Endodermal cell (in vitro differentiated cells): ENCODE results near the gene UBASH3A. TPM values are rescaled to one million over a fixed set of nuclear protein-coding genes. Genes with fewer than 3 reads are reported as not detected.

Experiments used
- DNase-seq: peaks from one replicate; pipeline ENCODE4 v3.0.0-alpha.2; 2017
- H3K27ac ChIP-seq: 2 replicates; pipeline ENCODE4 v1.5.1; 2013; ENCODE audit warnings: mild to moderate bottlenecking, low read depth, low read length, moderate library complexity
- H3K27me3 ChIP-seq: 2 replicates; pipeline ENCODE4 v1.6.1; 2013; ENCODE audit warnings: mild to moderate bottlenecking, low read length, moderate library complexity; ENCODE audit not compliant: insufficient read depth, control insufficient read depth, poor library complexity, severe bottlenecking
- H3K36me3 ChIP-seq: 2 replicates; pipeline ENCODE4 v1.7.0; 2013; ENCODE audit warnings: mild to moderate bottlenecking, low read length, moderate library complexity; ENCODE audit not compliant: control insufficient read depth, insufficient read depth
- H3K4me1 ChIP-seq: one replicate; pipeline ENCODE4 v1.7.0; 2013; ENCODE audit warnings: low read length; ENCODE audit not compliant: control insufficient read depth, insufficient read depth
- H3K4me3 ChIP-seq: 2 replicates; pipeline ENCODE4 v1.5.1; 2013; ENCODE audit warnings: mild to moderate bottlenecking, low read length, moderate library complexity
- H3K9ac ChIP-seq: 2 replicates; pipeline ENCODE4 v1.6.1; 2013; ENCODE audit warnings: mild to moderate bottlenecking, low read length, moderate library complexity; ENCODE audit not compliant: poor library complexity, severe bottlenecking; ENCODE audit errors: extremely low read depth
- H3K9me3 ChIP-seq: 2 replicates; pipeline ENCODE4 v1.6.1; 2013; ENCODE audit warnings: mild to moderate bottlenecking, low read length, moderate library complexity; ENCODE audit not compliant: control insufficient read depth
- H3K27ac Mint-ChIP-seq: 2 replicates; pipeline ENCODE4 v1.8.0; 2020; ENCODE audit warnings: mixed read lengths
- H3K27me3 Mint-ChIP-seq: 2 replicates; pipeline ENCODE4 v1.8.0; 2021; ENCODE audit warnings: mild to moderate bottlenecking, mixed read lengths; ENCODE audit not compliant: insufficient read depth
- H3K36me3 Mint-ChIP-seq: 2 replicates; pipeline ENCODE4 v1.8.0; 2020; ENCODE audit warnings: low read depth, mixed read lengths
- H3K4me1 Mint-ChIP-seq: 2 replicates; pipeline ENCODE4 v1.8.0; 2020; ENCODE audit warnings: mixed read lengths
- H3K4me3 Mint-ChIP-seq: 2 replicates; pipeline ENCODE4 v1.8.0; 2020; ENCODE audit warnings: mild to moderate bottlenecking, moderate library complexity, mixed read lengths
- H3K9me3 Mint-ChIP-seq: 2 replicates; pipeline ENCODE4 v1.8.0; 2020; ENCODE audit warnings: mild to moderate bottlenecking, mixed read lengths
- CTCF ChIP-seq: fragments of 200-600 bp; sonication (generic); conservative IDR thresholded peaks from 2 replicates; pipeline ENCODE4 v1.5.0; 2021; ENCODE audit warnings: antibody characterized with exemption, mild to moderate bottlenecking
- WGBS, 2 experiments: methylation state at CpG; one replicate each; pipeline versions ENCODE4 v1.1.5 to v1.1.7; 2013; ENCODE audit warnings: missing lambda C conversion rate in 2 of 2, mixed read lengths in 1 of 2; ENCODE audit not compliant: insufficient coverage in 1 of 2, insufficient read length in 1 of 2; 5-methylcytosine and 5-hydroxymethylcytosine counted together
- total RNA-seq, 2 donors: library from RNA; stranded (reverse); fragmentation: NEBNext Ultra II Directional in 1 of 2; extraction: Animal tissue kit (Norgen Biotek cat#: 25700) in 1 of 2; gene quantifications; 2 replicates in 1 of 2; 3 replicates in 1 of 2; pipeline ENCODE4 v1.2.1, GENCODE V29; 2021

UBASH3A gene
- total RNA-seq, 2 donors from 2014 or later: not detected

GRCh38 chr21:42421018-42421793, 17.5 kb downstream of the UBASH3A start:
- 78 to 86% methylated on average over 2 to 3 of the region's 3 CpGs for WGBS, 2 experiments
- peaks cover 3% of the 10 kb centered on the region for H3K27me3 ChIP-seq
- no peak overlapping the region for H3K27ac Mint-ChIP-seq
- H3K27me3 Mint-ChIP-seq: peaks cover 14% of the 10 kb centered on the region
- no peak overlapping the region for H3K9ac ChIP-seq
- no peaks in the 10 kb centered on the region for H3K36me3 Mint-ChIP-seq
- H3K4me3 ChIP-seq: no peak overlapping the region
- no peak for TF ChIP-seq CTCF
- H3K27ac ChIP-seq: no peak overlapping the region
- H3K4me1 Mint-ChIP-seq: no peaks in the 10 kb centered on the region
- DNase-seq: no peak
- H3K4me1 ChIP-seq: no peaks in the 10 kb centered on the region
- H3K9me3 Mint-ChIP-seq: no peaks in the 10 kb centered on the region
- no peaks in the 10 kb centered on the region for H3K9me3 ChIP-seq
- no peak overlapping the region for H3K4me3 Mint-ChIP-seq
- H3K36me3 ChIP-seq: no peaks in the 10 kb centered on the region

GRCh38 chr21:42423197-42423675, 19.5 kb downstream of the UBASH3A start:
- no peaks in the 10 kb centered on the region for H3K4me1 ChIP-seq
- no peaks in the 10 kb centered on the region for H3K36me3 Mint-ChIP-seq
- H3K27me3 Mint-ChIP-seq: peaks cover 14% of the 10 kb centered on the region
- no peaks in the 10 kb centered on the region for H3K9me3 ChIP-seq
- no peaks in the 10 kb centered on the region for H3K9me3 Mint-ChIP-seq
- no peak overlapping the region for H3K4me3 Mint-ChIP-seq
- no peak overlapping the region for H3K4me3 ChIP-seq
- H3K27me3 ChIP-seq: peaks cover 3% of the 10 kb centered on the region
- no peaks in the 10 kb centered on the region for H3K36me3 ChIP-seq
- H3K4me1 Mint-ChIP-seq: no peaks in the 10 kb centered on the region
- no peak for DNase-seq
- no peak overlapping the region for H3K9ac ChIP-seq
- no peak overlapping the region for H3K27ac Mint-ChIP-seq
- 81 to 86% methylated on average over 8 to 10 of the region's 10 CpGs for WGBS, 2 experiments
- no peak overlapping the region for H3K27ac ChIP-seq
- TF ChIP-seq CTCF: no peak

- 89 to 100% methylated on average over 2 of the region's 2 CpGs for WGBS, 2 experiments
- no peaks in the 10 kb centered on the region for H3K36me3 ChIP-seq
- H3K27me3 ChIP-seq: peaks cover 3% of the 10 kb centered on the region
- no peaks in the 10 kb centered on the region for H3K4me1 Mint-ChIP-seq
- no peak overlapping the region for H3K9ac ChIP-seq
- no peaks in the 10 kb centered on the region for H3K9me3 Mint-ChIP-seq
- H3K36me3 Mint-ChIP-seq: no peaks in the 10 kb centered on the region
- no peak overlapping the region for H3K27ac ChIP-seq
- no peak for DNase-seq
- no peak overlapping the region for H3K4me3 Mint-ChIP-seq
- H3K4me1 ChIP-seq: no peaks in the 10 kb centered on the region
- TF ChIP-seq CTCF: no peak
- no peak overlapping the region for H3K4me3 ChIP-seq
- no peaks in the 10 kb centered on the region for H3K9me3 ChIP-seq
- H3K27me3 Mint-ChIP-seq: peaks cover 14% of the 10 kb centered on the region
- H3K27ac Mint-ChIP-seq: no peak overlapping the region
These were observed 20.0 kb downstream of the UBASH3A start for GRCh38 chr21:42423685-42424084.
